ENCODE measurements around the gene EYS. TPM values are rescaled to one million over a fixed set of nuclear protein-coding genes. Genes with fewer than 3 reads are reported as not detected.

EYS gene
- total RNA-seq, 1 experiment from 2014 or later: 1.5 TPM

GRCh38 chr6:64445038-64445437 is 1262.0 kb downstream of the EYS start:
- Mint-ChIP-seq H3K27ac (ENCODE audit: low read depth, unreplicated experiment) (no peak overlapping the region), H3K27me3 (ENCODE audit: insufficient read depth, unreplicated experiment) (no peaks in the 10 kb centered on the region), H3K36me3 (ENCODE audit: insufficient read depth, unreplicated experiment) (no peaks in the 10 kb centered on the region), H3K4me3 (ENCODE audit: unreplicated experiment) (no peak overlapping the region), H3K9me3 (ENCODE audit: unreplicated experiment) (peaks cover 16% of the 10 kb centered on the region), H3K4me1 (ENCODE audit: insufficient read depth, unreplicated experiment) (no peaks in the 10 kb centered on the region)
- TF ChIP-seq CTCF (IDR thresholded peaks at IDR 0.05; ENCODE audit: unreplicated experiment): no peak
- intact Hi-C loops (cut with micrococcal nuclease): no loop called here
- no TSS peak for BruUV-seq (replicated peaks)
- DNase-seq (ENCODE audit: unreplicated experiment): no peak
- POLR2A ChIA-PET: interaction anchor here (0.7 kb wide), 1 partner anchor 12 kb away, joined by 3 read pairs; no protein-coding TSS in a partner anchor
- CTCF ChIA-PET: no interaction called here

GRCh38 chr6:64439274-64439673 is 1267.8 kb downstream of the EYS start:
- no peaks in the 10 kb centered on the region for H3K4me1 Mint-ChIP-seq (ENCODE audit: insufficient read depth, unreplicated experiment)
- no peak for TF ChIP-seq CTCF (IDR thresholded peaks at IDR 0.05; ENCODE audit: unreplicated experiment)
- no peak overlapping the region for H3K4me3 Mint-ChIP-seq (ENCODE audit: unreplicated experiment)
- H3K27me3 Mint-ChIP-seq (ENCODE audit: insufficient read depth, unreplicated experiment): no peaks in the 10 kb centered on the region
- intact Hi-C loops (cut with micrococcal nuclease): no loop called here
- CTCF ChIA-PET: interaction anchor here (0.6 kb wide), 1 partner anchor 43 kb away, joined by 3 read pairs; no protein-coding TSS in a partner anchor
- BruUV-seq (replicated peaks): no TSS peak
- DNase-seq (ENCODE audit: unreplicated experiment): peak; percentile 17
- no peak overlapping the region for H3K27ac Mint-ChIP-seq (ENCODE audit: low read depth, unreplicated experiment)
- no peaks in the 10 kb centered on the region for H3K36me3 Mint-ChIP-seq (ENCODE audit: insufficient read depth, unreplicated experiment)
- H3K9me3 Mint-ChIP-seq (ENCODE audit: unreplicated experiment): peaks cover 9% of the 10 kb centered on the region
- POLR2A ChIA-PET: no interaction called here

DNA sequence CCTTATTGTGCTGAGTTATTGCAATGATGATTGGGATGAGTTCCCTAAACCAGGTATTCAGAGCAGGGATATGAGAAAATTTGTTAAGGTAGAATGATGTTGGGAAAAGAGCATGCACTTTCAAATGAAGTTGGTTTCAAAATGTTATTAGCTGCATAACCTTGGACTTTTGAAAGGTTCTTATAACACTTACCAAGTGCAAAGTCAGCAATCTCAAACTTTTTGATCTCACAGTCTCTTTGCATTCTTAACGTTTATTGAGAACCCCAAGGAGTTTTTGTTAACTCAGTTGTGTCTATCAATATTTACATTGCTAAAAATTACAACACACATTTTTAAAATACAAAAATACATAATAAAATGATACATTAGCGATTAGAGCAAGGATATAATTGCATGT is 1269.0 kb downstream of the EYS start:
- CTCF ChIA-PET: interaction anchor here (0.6 kb wide), 1 partner anchor 510 kb away, joined by 3 read pairs; no protein-coding TSS in a partner anchor

GRCh38 chr6:64429926-64430325 is 1277.1 kb downstream of the EYS start:
- POLR2A ChIA-PET: no interaction called here
- Mint-ChIP-seq H3K27ac (ENCODE audit: low read depth, unreplicated experiment) (no peak overlapping the region), H3K27me3 (ENCODE audit: insufficient read depth, unreplicated experiment) (no peaks in the 10 kb centered on the region), H3K4me1 (ENCODE audit: insufficient read depth, unreplicated experiment) (no peaks in the 10 kb centered on the region), H3K4me3 (ENCODE audit: unreplicated experiment) (no peak overlapping the region), H3K36me3 (ENCODE audit: insufficient read depth, unreplicated experiment) (no peaks in the 10 kb centered on the region), H3K9me3 (ENCODE audit: unreplicated experiment) (no peaks in the 10 kb centered on the region)
- intact Hi-C loops (cut with micrococcal nuclease): no loop called here
- DNase-seq (ENCODE audit: unreplicated experiment): no peak
- TF ChIP-seq CTCF (IDR thresholded peaks at IDR 0.05; ENCODE audit: unreplicated experiment): no peak
- CTCF ChIA-PET: no interaction called here
- no TSS peak for BruUV-seq (replicated peaks)

More for the DNA sequence above, 1269.0 kb downstream of the EYS start:
- Mint-ChIP-seq H3K4me1 (ENCODE audit: insufficient read depth, unreplicated experiment) (no peaks in the 10 kb centered on the region), H3K27me3 (ENCODE audit: insufficient read depth, unreplicated experiment) (no peaks in the 10 kb centered on the region), H3K9me3 (ENCODE audit: unreplicated experiment) (peaks cover 9% of the 10 kb centered on the region), H3K4me3 (ENCODE audit: unreplicated experiment) (no peak overlapping the region), H3K27ac (ENCODE audit: low read depth, unreplicated experiment) (no peak overlapping the region), H3K36me3 (ENCODE audit: insufficient read depth, unreplicated experiment) (no peaks in the 10 kb centered on the region)
- POLR2A ChIA-PET: no interaction called here
- intact Hi-C loops (cut with micrococcal nuclease): no loop called here
- BruUV-seq (replicated peaks): no TSS peak
- no peak for TF ChIP-seq CTCF (IDR thresholded peaks at IDR 0.05; ENCODE audit: unreplicated experiment)
- DNase-seq (ENCODE audit: unreplicated experiment): no peak

Measured in MCF 10A (cell line).